Raji (cell line): ENCODE data around the gene OSGIN1.

Experiments used
- POLR2A ChIP-seq: IDR thresholded peaks from 2 replicates; pipeline ENCODE4 v1.6.1; 2011; ENCODE audit warnings: low read depth, low read length, control low read depth; ENCODE audit not compliant: insufficient read depth

Gene OSGIN1

GRCh38 chr16:83946781-83947566 is 6.1 kb upstream of the OSGIN1 start:
- no peak for TF ChIP-seq POLR2A

- no peak for TF ChIP-seq POLR2A
Observed at GRCh38 chr16:83947642-83948234, 5.3 kb upstream of the OSGIN1 start.

- TF ChIP-seq POLR2A: no peak
Observed at GRCh38 chr16:83948914-83949723, 3.9 kb upstream of the OSGIN1 start.

GRCh38 chr16:83949724-83950001 is 3.4 kb upstream of the OSGIN1 start:
- no peak for TF ChIP-seq POLR2A

GRCh38 chr16:83951544-83951943 is 1.5 kb upstream of the OSGIN1 start:
- TF ChIP-seq POLR2A: no peak

- no peak for TF ChIP-seq POLR2A
Observed at GRCh38 chr16:83952587-83952939, 477 bp upstream of the OSGIN1 start.

GRCh38 chr16:83953796-83954576 is 946 bp downstream of the OSGIN1 start:
- no peak for TF ChIP-seq POLR2A

GRCh38 chr16:83954577-83955016 is 1.6 kb downstream of the OSGIN1 start:
- TF ChIP-seq POLR2A: no peak

- no peak for TF ChIP-seq POLR2A
Observed at GRCh38 chr16:83955218-83956130, 2.4 kb downstream of the OSGIN1 start.

GRCh38 chr16:83956336-83957289 is 3.6 kb downstream of the OSGIN1 start:
- TF ChIP-seq POLR2A: no peak

- TF ChIP-seq POLR2A: no peak
Observed at GRCh38 chr16:83957296-83957855, 4.3 kb downstream of the OSGIN1 start.

GRCh38 chr16:83958137-83958845 is 5.3 kb downstream of the OSGIN1 start:
- no peak for TF ChIP-seq POLR2A

- TF ChIP-seq POLR2A: no peak
Observed at GRCh38 chr16:83958846-83959565, 6.0 kb downstream of the OSGIN1 start.
